OCI-LY3 (cell line): ENCODE data around the gene PLPPR3.
"Not testable (repeated sequence)": the region's sequence is repeated elsewhere in the genome, so short reads cannot be mapped to it uniquely, and the experiment has no call there.

ENCODE experiments used
- H2AFZ ChIP-seq: fragments of 200-600, 300-600 bp; shearing (Covaris generic); 2 replicates; pipeline ENCODE4 v1.6.0; 2014; ENCODE audit warnings: antibody characterized with exemption, low read depth, low read length
- H3K27ac ChIP-seq: fragments of 200-600, 300-600 bp; sonication (generic); 2 replicates; pipeline ENCODE4 v1.5.1; 2014; ENCODE audit warnings: mild to moderate bottlenecking, low read length, moderate library complexity, mixed read lengths
- H3K27me3 ChIP-seq: fragments of 200-600, 300-600 bp; sonication (generic); 2 replicates; pipeline ENCODE4 v1.6.1; 2014; ENCODE audit warnings: low read depth, low read length, mixed read lengths
- H3K36me3 ChIP-seq: fragments of 200-600, 300-600 bp; sonication (generic); replicated peaks from 2 replicates; pipeline ENCODE3; 2014; ENCODE audit warnings: low read depth, low read length, mixed read lengths
- H3K4me1 ChIP-seq: fragments of 300-600, 200-600 bp; sonication (generic); 2 replicates; pipeline ENCODE4 v1.6.1; 2014; ENCODE audit warnings: low read length, mixed read lengths
- H3K4me2 ChIP-seq: fragments of 200-600, 300-600 bp; sonication (generic); 2 replicates; pipeline ENCODE4 v1.6.1; 2014; ENCODE audit warnings: low read length, mixed read lengths
- H3K4me3 ChIP-seq: fragments of 300-600, 200-600 bp; sonication (generic); 2 replicates; pipeline ENCODE4 v1.5.1; 2014; ENCODE audit warnings: antibody characterized with exemption, mild to moderate bottlenecking, low read length, moderate library complexity
- H3K79me2 ChIP-seq: fragments of 300-600, 200-600 bp; shearing (Covaris generic); 2 replicates; pipeline ENCODE4 v1.6.1; 2014; ENCODE audit warnings: mild to moderate bottlenecking, low read length, mixed read lengths
- H3K9ac ChIP-seq: fragments of 300-600, 200-600 bp; shearing (Covaris generic); 2 replicates; pipeline ENCODE4 v1.6.0; 2014; ENCODE audit warnings: mild to moderate bottlenecking, low read length, moderate library complexity
- H3K9me3 ChIP-seq: fragments of 200-600, 300-600 bp; shearing (Covaris generic); 2 replicates; pipeline ENCODE4 v1.6.1; 2014; ENCODE audit warnings: low read length, mixed read lengths; ENCODE audit not compliant: insufficient read depth
- H4K20me1 ChIP-seq: fragments of 200-600, 300-600 bp; sonication (generic); 2 replicates; pipeline ENCODE4 v1.6.1; 2016; ENCODE audit warnings: low read length, mixed read lengths; ENCODE audit not compliant: insufficient read depth
- CTCF ChIP-seq: fragments of 200-600, 300-600 bp; sonication (generic); IDR thresholded peaks from 2 replicates; pipeline ENCODE4 v1.5.1; 2014; ENCODE audit warnings: antibody characterized with exemption, low read length, low read depth
- EZH2phosphoT487 ChIP-seq: fragments of 200-600 bp; shearing (Covaris generic); IDR thresholded peaks from 2 replicates; pipeline ENCODE4 v1.6.1; 2018; ENCODE audit warnings: antibody characterized with exemption, mixed run types, low read depth

The PLPPR3 gene

DNA sequence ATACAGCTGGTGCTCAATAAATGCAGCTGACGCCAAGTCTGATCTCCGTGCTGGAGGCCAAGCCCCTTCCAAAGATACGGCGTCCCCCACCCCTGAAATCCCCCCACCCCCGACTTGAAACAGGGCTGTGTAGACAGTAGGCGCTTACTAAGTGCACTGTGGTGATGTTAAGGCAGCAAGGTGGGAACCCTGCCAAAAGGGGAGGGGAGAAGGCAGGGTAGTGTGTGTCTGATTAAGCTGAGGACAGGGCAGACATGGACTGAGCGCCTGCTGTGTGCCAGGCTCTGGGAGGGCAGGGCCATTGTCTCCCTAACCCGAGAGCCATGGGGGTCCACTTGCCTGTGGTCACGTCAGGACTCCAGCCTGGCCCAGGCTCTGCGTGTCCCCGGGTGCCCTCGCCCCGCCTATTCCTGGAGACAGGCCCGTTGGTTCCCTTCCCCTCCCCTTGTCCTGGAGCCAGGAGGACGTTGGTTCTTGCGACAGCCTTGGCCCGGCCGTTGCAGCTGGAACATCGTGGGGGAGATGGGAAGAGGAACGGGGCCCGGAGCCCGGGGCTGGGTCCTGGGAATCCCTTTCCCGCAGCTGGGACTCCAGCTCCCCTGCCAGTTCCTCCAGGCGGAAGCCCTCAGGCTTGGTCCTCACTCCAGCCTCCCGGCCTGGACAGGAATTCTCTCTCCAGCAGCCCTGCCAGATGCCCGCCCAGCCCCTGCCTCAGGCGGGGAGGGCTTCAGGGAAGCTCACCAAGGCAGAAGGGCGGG is 28.6 kb upstream of the PLPPR3 start:
- Histone ChIP-seq H3K36me3 (no peaks in the 10 kb centered on the region), H3K4me1 (peaks cover 7% of the 10 kb centered on the region), H3K9me3 (no peaks in the 10 kb centered on the region), H2AFZ (no peak overlapping the region), H4K20me1 (no peaks in the 10 kb centered on the region), H3K9ac (no peak overlapping the region), H3K27ac (no peak overlapping the region), H3K27me3 (peaks cover 21% of the 10 kb centered on the region; the same call in 1 of the 2 replicates), H3K79me2 (no peaks in the 10 kb centered on the region), H3K4me3 (no peak overlapping the region), H3K4me2 (no peak overlapping the region)
- TF ChIP-seq EZH2phosphoT487 (no peak), CTCF (no peak)

- H3K4me3 ChIP-seq, H4K20me1 ChIP-seq, H2AFZ ChIP-seq, H3K79me2 ChIP-seq, H3K9me3 ChIP-seq, H3K9ac ChIP-seq, H3K4me2 ChIP-seq, H3K27ac ChIP-seq, H3K36me3 ChIP-seq: not testable (repeated sequence)
- peaks cover 19% of the 10 kb centered on the region for H3K4me1 ChIP-seq
- peaks cover 21% of the 10 kb centered on the region for H3K27me3 ChIP-seq
Measured at GRCh38 chr19:849195-849594, 27.4 kb upstream of the PLPPR3 start.

- Histone ChIP-seq H3K9ac (no peak overlapping the region), H3K36me3 (no peaks in the 10 kb centered on the region), H3K27me3 (peaks cover 21% of the 10 kb centered on the region), H4K20me1 (no peaks in the 10 kb centered on the region), H3K79me2 (no peaks in the 10 kb centered on the region), H3K4me3 (no peak overlapping the region), H3K9me3 (no peaks in the 10 kb centered on the region), H3K27ac (no peak overlapping the region), H3K4me1 (peaks cover 19% of the 10 kb centered on the region), H2AFZ (no peak overlapping the region), H3K4me2 (no peak overlapping the region)
- TF ChIP-seq EZH2phosphoT487 (no peak), CTCF (no peak)
Measured at GRCh38 chr19:848386-848921, 26.7 kb upstream of the PLPPR3 start.

DNA sequence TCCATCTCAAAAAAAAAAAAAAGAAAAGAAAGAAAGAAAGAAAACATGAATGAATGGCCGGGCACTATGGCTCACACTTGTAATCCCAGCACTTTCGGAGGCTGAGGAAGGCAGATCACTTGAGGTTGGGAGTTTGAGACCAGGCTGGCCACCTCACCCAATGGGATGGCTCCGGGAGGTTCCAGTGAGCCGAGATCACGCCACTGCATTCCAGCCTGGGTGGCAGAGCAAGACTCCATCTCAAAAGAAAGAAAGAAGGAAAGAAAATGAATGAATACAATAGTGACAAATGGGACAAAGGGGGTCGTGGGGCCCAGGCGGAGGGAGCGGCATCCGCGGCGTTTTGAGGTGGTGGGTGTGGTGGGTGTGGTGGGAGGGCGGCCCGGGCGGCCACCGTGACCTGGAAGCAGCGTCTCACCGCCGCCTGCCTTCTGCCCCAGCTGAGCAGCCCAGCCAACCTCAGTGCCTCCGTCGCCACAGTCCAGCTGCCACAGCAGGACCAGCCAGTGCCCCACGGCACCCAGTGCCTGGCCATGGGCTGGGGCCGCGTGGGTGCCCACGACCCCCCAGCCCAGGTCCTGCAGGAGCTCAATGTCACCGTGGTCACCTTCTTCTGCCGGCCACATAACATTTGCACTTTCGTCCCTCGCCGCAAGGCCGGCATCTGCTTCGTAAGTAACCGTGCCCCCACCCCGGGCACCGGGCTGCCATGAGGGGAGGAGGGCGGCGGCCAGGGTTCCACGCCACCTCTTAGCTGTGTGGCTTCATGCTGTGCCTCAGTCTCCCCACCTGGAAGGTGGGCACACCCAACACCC is 24.2 kb upstream of the PLPPR3 start:
- H4K20me1 ChIP-seq: no peaks in the 10 kb centered on the region
- no peak overlapping the region for H3K9ac ChIP-seq
- no peak overlapping the region for H3K27ac ChIP-seq
- H3K4me3 ChIP-seq: peak overlapping the region; percentile 46
- no peaks in the 10 kb centered on the region for H3K79me2 ChIP-seq
- peaks cover 19% of the 10 kb centered on the region for H3K4me1 ChIP-seq
- H3K9me3 ChIP-seq: no peaks in the 10 kb centered on the region
- H3K27me3 ChIP-seq: peaks cover 20% of the 10 kb centered on the region
- H3K36me3 ChIP-seq: no peaks in the 10 kb centered on the region
- no peak overlapping the region for H2AFZ ChIP-seq
- peak overlapping the region; percentile 84 for H3K4me2 ChIP-seq
- TF ChIP-seq EZH2phosphoT487: no peak
- no peak for TF ChIP-seq CTCF
